Measurements from ENCODE around the gene KIF1A. TPM values are rescaled to one million over a fixed set of nuclear protein-coding genes. Genes with fewer than 3 reads are reported as not detected.

The KIF1A gene
- polyA plus RNA-seq, 1 donor (not counting 4 experiments of a cell fraction or from before 2014, with no cell fraction given) = not detected

DNA sequence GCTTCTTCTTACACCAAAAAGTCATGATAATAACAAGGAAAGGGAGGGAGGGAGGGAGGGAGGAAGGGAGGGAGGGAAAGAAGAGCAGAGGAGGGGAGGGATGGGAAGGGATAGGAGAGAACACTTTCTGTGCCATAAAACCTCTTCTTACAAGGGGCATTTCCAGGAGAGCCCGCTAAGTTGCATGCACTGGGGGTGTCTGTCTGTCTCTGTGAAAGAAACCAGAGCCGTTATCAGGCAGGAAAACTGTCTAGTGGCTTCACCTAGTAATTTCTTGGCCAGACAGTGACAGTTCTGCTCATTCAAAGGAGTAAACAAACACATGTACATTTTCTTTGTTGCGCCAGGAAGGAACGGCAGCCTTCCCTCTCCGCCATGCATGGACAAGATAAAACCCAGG is 82.5 kb downstream of the KIF1A start:
- peaks cover 2% of the 10 kb centered on the region for H4K20me1 ChIP-seq (ENCODE audit: control insufficient read depth, extremely low read depth, insufficient read depth, low read length)

GRCh38 chr2:240736281-240737250 is 83.5 kb downstream of the KIF1A start:
- DNase-seq (ENCODE audit: low read depth, low spot score) = no peak
- Histone ChIP-seq H3K4me3 (ENCODE audit: control insufficient read depth in 2 of 3, extremely low read depth in 1 of 3, insufficient read depth in 2 of 3, low read depth in 1 of 3, low read length in 3 of 3) (no peak overlapping the region), H2AFZ (ENCODE audit: control insufficient read depth, low read length) (no peak overlapping the region), H3K27ac (ENCODE audit: control insufficient read depth, insufficient read depth, low read length) (no peak overlapping the region), H3K9me3 (ENCODE audit: control insufficient read depth, low read depth, low read length) (no peaks in the 10 kb centered on the region), H3K9ac (ENCODE audit: control insufficient read depth, extremely low read depth, insufficient read depth, low read length) (no peak overlapping the region), H4K20me1 (ENCODE audit: control insufficient read depth, extremely low read depth, insufficient read depth, low read length) (peaks cover 2% of the 10 kb centered on the region), H3K79me2 (ENCODE audit: control insufficient read depth, insufficient read depth, low read length) (no peaks in the 10 kb centered on the region), H3K9me1 (ENCODE audit: control insufficient read depth, extremely low read depth, insufficient read depth, low read length) (no peaks in the 10 kb centered on the region), H3K4me2 (ENCODE audit: control insufficient read depth, extremely low read depth, insufficient read depth, low read depth, low read length) (no peak overlapping the region), H3K36me3 (ENCODE audit: control insufficient read depth in 2 of 2, extremely low read depth in 1 of 2, insufficient read depth in 2 of 2, low read length in 2 of 2) (no peaks in the 10 kb centered on the region), H3K4me1 (ENCODE audit: control insufficient read depth, extremely low read depth, insufficient read depth, low read length) (no peaks in the 10 kb centered on the region), H3K27me3 (ENCODE audit: control insufficient read depth, extremely low read depth, insufficient read depth, low read length) (peaks cover 7% of the 10 kb centered on the region)
- TF ChIP-seq CTCF (optimal IDR thresholded peaks at IDR 0.05 in 1 of 3, IDR thresholded peaks at IDR 0.05 in 1 of 3, conservative IDR thresholded peaks at IDR 0.05 in 1 of 3; ENCODE audit: extremely low read depth in 1 of 3, insufficient read depth in 2 of 3, low read length in 3 of 3) (no peak), EZH2 (IDR thresholded peaks at IDR 0.05; ENCODE audit: low read length) (no peak)
- dilution Hi-C loops (cut with MboI; ENCODE audit: extremely low pct_ligation_motif_present, low sequenced_read_pairs) = no loop called here
- FAIRE-seq = no peak

More for the DNA sequence above, 82.5 kb downstream of the KIF1A start:
- Histone ChIP-seq H3K27ac (ENCODE audit: control insufficient read depth, insufficient read depth, low read length) (no peak overlapping the region), H3K4me2 (ENCODE audit: control insufficient read depth, extremely low read depth, insufficient read depth, low read depth, low read length) (no peak overlapping the region), H3K9ac (ENCODE audit: control insufficient read depth, extremely low read depth, insufficient read depth, low read length) (no peak overlapping the region), H2AFZ (ENCODE audit: control insufficient read depth, low read length) (no peak overlapping the region), H3K4me3 (ENCODE audit: control insufficient read depth in 2 of 3, extremely low read depth in 1 of 3, insufficient read depth in 2 of 3, low read depth in 1 of 3, low read length in 3 of 3) (no peak overlapping the region), H3K9me1 (ENCODE audit: control insufficient read depth, extremely low read depth, insufficient read depth, low read length) (no peaks in the 10 kb centered on the region), H3K9me3 (ENCODE audit: control insufficient read depth, low read depth, low read length) (no peaks in the 10 kb centered on the region), H3K27me3 (ENCODE audit: control insufficient read depth, extremely low read depth, insufficient read depth, low read length) (peaks cover 10% of the 10 kb centered on the region), H3K4me1 (ENCODE audit: control insufficient read depth, extremely low read depth, insufficient read depth, low read length) (no peaks in the 10 kb centered on the region), H3K36me3 (ENCODE audit: control insufficient read depth in 2 of 2, extremely low read depth in 1 of 2, insufficient read depth in 2 of 2, low read length in 2 of 2) (no peaks in the 10 kb centered on the region), H3K79me2 (ENCODE audit: control insufficient read depth, insufficient read depth, low read length) (no peaks in the 10 kb centered on the region)
- no peak for TF ChIP-seq EZH2 (IDR thresholded peaks at IDR 0.05; ENCODE audit: low read length)
- TF ChIP-seq CTCF (optimal IDR thresholded peaks at IDR 0.05 in 1 of 3, IDR thresholded peaks at IDR 0.05 in 1 of 3, conservative IDR thresholded peaks at IDR 0.05 in 1 of 3; ENCODE audit: extremely low read depth in 1 of 3, insufficient read depth in 2 of 3, low read length in 3 of 3) = no peak
- FAIRE-seq (no peak), DNase-seq (ENCODE audit: low read depth, low spot score) (no peak)
- dilution Hi-C loops (cut with MboI; ENCODE audit: extremely low pct_ligation_motif_present, low sequenced_read_pairs) = no loop called here
